Activated CD8-positive, alpha-beta memory T cell treated with anti-CD3 and anti-CD28 coated beads, Interleukin-2, amount 50 U/mL, for 24 hours (primary cell): ENCODE data around the gene POLR1H.
"Not testable (repeated sequence)": the region's sequence is repeated elsewhere in the genome, so short reads cannot be mapped to it uniquely, and the experiment has no call there.

Experiments used
- DNase-seq: peaks from one replicate; pipeline ENCODE4 v3.0.0-alpha.2; 2020; ENCODE audit errors: extremely low read depth

Gene POLR1H

GRCh38 chr6:30061092-30061857 lies at the start of gene POLR1H:
Gene POLR1H (plus strand): TSS chr6:30061265. CDS start chr6:30061525, 260 bp downstream.
- peak; percentile 73 for DNase-seq

GRCh38 chr6:30013291-30013922 lies 47.7 kb upstream of the POLR1H start:
- no peak for DNase-seq

DNA sequence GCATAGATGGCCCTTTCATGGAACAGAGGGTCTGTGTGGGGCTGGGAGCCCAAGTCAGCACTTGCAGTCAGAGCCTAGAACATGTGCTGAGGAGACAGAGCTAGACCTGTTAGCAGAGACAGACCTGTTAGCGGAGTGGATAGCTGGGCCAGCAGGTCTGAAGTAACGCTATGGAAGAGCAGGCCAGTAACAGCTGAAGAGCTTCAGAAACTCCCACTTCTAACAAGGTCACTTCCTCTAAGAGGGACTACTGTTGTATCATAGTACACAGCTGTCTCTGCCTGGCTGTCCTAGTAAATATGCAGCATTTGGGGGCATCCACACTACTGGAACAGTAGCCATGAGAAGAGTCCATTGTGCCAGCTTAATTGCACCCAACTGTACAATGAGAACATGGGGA lies 41.2 kb upstream of the POLR1H start:
- no peak for DNase-seq

GRCh38 chr6:30020626-30021025 lies 40.4 kb upstream of the POLR1H start:
- no peak for DNase-seq

DNA sequence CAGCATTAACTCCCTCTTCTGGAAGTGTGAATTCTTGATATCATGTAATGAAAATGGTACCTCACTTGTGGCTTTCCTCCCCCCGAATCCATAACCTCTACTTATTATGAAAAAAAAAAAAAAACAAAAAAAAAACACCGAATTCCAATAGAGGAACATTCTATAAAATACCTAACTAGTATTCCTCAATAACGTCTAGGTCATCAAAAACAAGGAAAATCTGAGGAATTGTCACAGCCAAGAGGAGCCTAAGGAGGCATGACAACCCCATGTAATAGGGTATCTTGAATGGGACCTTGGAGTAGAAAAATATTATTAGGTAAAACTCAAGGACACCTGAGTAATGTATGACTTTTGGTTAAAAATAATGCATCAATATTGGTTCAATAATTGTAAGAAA lies 38.9 kb upstream of the POLR1H start:
- DNase-seq, result no peak

DNA sequence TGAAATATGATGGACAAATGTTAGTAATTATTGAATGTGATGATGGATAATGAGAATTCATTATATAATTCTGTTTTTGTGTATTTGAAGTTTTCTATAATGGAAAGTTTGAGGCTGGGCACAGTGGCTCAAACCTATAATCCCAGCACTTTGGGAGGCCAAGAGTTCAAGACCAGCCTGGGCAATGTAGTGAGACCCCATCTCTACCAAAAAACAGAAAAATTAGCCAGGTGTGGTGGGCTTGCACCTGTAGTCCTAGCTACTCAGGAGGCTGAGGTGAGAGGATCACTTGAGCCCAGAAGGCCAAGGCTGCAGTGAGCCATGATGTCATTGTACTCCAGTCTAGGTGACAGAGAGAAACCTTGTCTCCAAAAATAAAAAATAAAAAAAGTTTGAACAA lies 38.4 kb upstream of the POLR1H start:
- not testable (repeated sequence) for DNase-seq

DNA sequence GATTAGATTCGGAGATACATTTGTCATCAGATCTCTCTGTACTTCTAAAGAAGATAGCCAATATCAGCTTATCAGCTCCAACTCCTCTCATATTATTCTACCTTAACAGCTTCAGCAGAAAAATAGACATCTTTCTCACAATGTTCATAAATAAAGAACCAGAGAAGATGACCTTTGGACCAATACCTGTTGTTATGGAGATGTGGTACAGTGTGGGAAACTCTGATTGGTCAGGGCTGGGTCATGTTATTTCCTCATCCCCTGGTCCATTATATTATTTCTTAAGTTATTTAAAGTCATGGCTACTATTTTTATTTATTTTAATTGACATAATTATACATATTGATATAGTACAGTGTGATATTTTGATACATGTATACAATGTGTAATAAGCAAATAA lies 35.9 kb upstream of the POLR1H start:
- DNase-seq, result no peak

- DNase-seq, result no peak
Measured at GRCh38 chr6:30029588-30029987, 31.5 kb upstream of the POLR1H start.

DNA sequence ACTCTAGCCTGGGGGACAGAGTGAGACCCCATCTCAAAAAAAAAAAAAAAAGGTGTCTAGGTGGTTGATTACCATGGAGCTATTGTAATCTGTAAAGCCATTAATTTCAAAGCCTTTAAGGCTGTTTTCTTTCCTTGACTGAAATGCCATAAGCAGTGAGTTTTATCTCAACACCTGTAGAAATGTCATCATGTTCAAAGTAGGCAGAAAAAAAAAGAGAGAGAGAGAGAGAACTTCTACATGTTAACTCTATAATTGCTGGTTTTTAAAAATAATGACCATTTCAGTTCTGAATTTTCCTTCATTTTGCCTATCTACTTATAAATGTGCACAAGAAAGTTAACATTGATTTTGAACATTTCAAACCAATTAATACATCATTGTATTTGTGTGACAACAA lies 29.7 kb upstream of the POLR1H start:
- no peak for DNase-seq

DNA sequence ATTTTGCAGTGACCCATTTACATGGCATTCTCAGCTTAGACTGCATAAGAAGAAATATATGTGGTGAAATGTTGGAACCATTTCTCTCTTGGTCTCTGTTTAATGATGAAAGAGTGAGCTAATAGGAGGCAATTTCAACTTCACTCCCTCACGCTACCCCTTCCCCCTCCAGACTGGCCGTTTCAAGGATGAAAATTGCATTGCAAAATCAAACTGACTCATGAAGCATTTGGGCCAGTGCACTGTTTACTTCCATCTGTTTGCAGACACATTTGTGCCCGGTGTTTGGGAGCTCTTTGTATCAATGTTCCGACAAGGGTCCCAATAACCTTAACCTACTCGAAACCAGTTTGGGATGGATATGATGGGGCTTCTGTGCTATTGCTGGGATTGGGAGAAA lies 27.6 kb upstream of the POLR1H start:
- DNase-seq, result not testable (repeated sequence)

DNA sequence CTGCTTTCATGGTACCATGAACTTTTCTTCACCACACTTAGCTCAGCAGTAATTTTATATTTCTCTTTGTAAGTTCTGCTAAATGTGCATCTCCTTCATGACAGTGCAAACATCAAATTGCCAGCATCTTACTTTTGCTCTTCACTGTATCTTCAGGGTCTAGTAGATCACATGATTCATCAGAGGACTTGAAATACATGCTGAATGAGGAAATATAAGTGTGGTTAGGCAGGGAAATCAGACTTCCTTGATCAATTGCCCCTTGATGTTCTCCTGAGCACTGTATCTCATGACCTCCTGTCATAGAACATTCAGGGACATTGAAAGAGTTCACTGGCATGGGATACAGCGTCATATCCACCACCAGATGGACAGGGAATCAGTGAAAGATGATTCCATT lies 25.3 kb upstream of the POLR1H start:
- no peak for DNase-seq

- DNase-seq, result no peak
Measured at GRCh38 chr6:30037182-30037788, 23.8 kb upstream of the POLR1H start.

DNA sequence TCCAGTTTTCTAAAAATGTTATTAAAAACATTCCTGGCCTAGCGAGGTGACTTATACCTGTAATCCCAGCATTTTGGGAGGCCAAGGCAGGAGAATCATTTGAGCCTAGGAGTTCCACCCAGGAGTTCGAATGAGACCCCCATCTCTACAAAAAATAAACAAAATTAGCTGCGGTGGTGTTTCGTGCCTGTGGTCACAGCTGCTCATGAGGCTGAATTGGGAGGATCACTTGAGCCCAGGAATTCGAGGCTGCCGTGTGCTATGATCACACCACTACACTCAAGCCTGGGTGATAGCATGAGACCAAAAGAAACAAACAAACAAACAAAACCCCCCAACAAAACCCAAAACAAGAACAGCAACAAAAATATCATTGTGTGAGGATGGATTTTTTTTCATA lies 19.8 kb upstream of the POLR1H start:
- DNase-seq, result no peak

DNA sequence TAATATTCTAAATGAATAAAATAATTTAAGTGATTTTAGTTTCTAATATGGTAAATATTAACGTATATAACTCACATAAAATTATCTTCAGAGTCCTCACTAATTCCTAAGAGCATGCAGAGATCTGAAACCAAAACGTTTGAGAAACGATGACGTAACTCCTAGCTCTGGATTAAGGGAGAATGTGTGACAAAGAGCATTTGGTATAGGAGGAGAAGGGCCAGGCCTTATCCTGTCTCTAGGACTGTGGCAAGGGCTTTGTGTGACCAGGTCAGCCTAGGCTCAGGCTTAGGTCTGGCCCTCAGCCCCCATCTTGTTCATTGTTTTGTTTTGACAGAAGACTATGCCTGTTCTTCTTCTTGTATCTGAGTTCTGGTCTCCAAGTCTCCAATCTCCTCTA lies 19.2 kb upstream of the POLR1H start:
- no peak for DNase-seq

GRCh38 chr6:30042476-30042875 lies 18.6 kb upstream of the POLR1H start:
- no peak for DNase-seq

DNA sequence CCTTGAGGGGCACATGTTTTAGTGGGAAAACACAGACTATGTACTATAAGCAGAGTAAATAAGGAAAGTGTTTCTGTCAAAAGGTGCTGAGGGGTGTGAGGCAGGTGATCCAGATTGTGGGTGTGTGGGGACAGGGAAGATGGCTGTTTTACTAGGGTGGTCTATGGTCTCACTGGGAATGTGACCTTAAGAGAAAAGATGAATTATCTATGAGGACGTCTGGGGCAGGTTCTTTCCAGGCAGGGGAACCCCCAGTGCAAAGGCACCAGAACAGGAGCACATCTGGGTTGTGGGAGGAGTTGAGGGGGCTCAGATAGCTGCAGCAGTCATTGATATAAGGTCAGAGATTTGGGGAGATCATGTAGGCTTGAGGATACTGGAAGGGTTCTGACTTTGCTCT lies 18.2 kb upstream of the POLR1H start:
- DNase-seq, result no peak

DNA sequence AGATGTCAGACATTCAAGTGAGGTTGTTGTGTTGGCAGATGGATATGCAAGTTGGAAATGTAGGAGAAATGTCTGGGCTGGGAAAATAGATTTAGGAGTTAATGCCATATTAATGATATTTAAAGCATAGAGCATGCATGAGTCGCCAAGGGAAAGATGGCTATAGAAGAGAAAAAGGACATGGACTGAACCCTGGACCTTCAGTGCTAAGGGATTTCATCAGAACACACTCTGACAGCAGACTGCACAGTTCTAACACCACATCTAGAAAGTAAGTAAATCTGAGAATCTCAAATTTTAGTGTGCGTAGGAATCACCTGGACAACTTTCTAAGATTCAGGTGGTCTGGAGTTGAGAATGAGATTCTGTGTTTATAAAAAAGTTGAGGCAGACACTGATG lies 17.3 kb upstream of the POLR1H start:
- DNase-seq, result no peak

GRCh38 chr6:30044630-30045029 lies 16.4 kb upstream of the POLR1H start:
- no peak for DNase-seq

DNA sequence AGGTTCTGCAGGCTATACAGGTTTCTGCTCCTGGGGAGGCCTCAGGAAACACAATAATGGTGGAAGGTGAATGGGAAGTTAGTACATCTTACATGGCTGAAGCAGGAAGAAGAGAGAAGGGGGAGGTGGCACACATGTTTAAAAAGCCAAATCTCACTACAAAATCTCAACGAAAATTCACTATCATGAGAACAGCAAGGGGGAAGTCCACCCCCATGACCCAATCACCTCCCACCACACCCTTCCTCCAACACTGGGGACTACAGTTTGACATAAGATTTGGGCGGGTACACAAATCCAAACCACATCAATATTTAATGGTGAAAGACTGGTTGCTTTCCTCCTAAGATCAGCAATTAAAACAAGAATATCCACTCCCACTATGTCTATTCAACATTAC lies 13.8 kb upstream of the POLR1H start:
- no peak for DNase-seq

GRCh38 chr6:30053682-30054081 lies 7.4 kb upstream of the POLR1H start:
- no peak for DNase-seq

- DNase-seq, result no peak
Measured at GRCh38 chr6:30055513-30055912, 5.6 kb upstream of the POLR1H start.

DNA sequence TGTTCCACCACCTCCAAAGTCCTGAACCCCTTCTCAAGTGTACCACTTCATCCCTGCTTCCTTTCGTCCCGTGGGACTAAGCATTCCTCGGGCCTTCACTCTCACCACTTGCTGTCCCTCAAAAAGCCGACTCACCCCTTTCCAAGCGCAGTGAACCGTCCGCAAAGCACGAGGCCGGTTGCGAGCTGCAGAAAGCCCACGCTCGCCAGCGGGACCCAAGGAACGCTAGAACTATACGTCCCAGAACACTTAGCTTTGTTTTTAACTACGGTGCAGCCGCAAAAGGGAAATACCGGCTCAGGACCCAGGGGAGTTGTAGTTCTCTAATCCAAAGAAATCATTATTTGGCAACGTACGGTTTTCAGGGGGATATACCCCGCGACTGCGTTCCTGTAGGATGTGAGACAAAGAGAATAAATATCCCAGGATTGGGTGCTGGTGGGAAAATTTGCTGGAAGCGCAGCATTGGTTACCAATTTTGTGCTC lies 416 bp upstream of the POLR1H start:
- no peak for DNase-seq

GRCh38 chr6:30061858-30062458 lies 893 bp downstream of the POLR1H start:
- DNase-seq, result no peak
